Trophoblast cell (in vitro differentiated cells and primary cell): ENCODE measurements around the gene MEGF11.

Source experiments
- DNase-seq, 2 donors: peaks; one replicate each; pipeline ENCODE4 v3.0.0-alpha.2; 2016
- H2AFZ ChIP-seq: 2 replicates; pipeline ENCODE4 v1.6.1; 2013; ENCODE audit warnings: low read length, moderate library complexity, mild to moderate bottlenecking; ENCODE audit not compliant: insufficient read depth, poor library complexity
- H2AK5ac ChIP-seq: 2 replicates; pipeline ENCODE4 v1.6.1; 2013; ENCODE audit warnings: mild to moderate bottlenecking, low read length
- H2BK120ac ChIP-seq: 2 replicates; pipeline ENCODE4 v1.6.1; 2013; ENCODE audit warnings: low read length, mild to moderate bottlenecking, moderate library complexity; ENCODE audit not compliant: insufficient read depth, poor library complexity
- H2BK12ac ChIP-seq: 2 replicates; pipeline ENCODE4 v1.6.1; 2013; ENCODE audit warnings: mild to moderate bottlenecking, low read length, moderate library complexity
- H2BK5ac ChIP-seq: 2 replicates; pipeline ENCODE4 v1.6.1; 2013; ENCODE audit warnings: low read length, low read depth, moderate library complexity, mild to moderate bottlenecking; ENCODE audit not compliant: poor library complexity
- H3K14ac ChIP-seq: 2 replicates; pipeline ENCODE4 v1.6.1; 2013; ENCODE audit warnings: mild to moderate bottlenecking, low read length
- H3K18ac ChIP-seq: 2 replicates; pipeline ENCODE4 v1.6.1; 2013; ENCODE audit warnings: mild to moderate bottlenecking, low read length
- H3K23ac ChIP-seq: 2 replicates; pipeline ENCODE4 v1.6.1; 2013; ENCODE audit warnings: low read length
- H3K27ac ChIP-seq: 2 replicates; pipeline ENCODE4 v1.5.1; 2013; ENCODE audit warnings: low read depth, mild to moderate bottlenecking, inconsistent platforms, low read length, moderate library complexity
- H3K27me3 ChIP-seq: 2 replicates; pipeline ENCODE4 v1.6.1; 2013; ENCODE audit warnings: inconsistent platforms, mild to moderate bottlenecking, low read length, moderate library complexity; ENCODE audit not compliant: insufficient read depth
- H3K36me3 ChIP-seq, 2 experiments: 1 replicate in 1 of 2; 2 replicates in 1 of 2; pipeline ENCODE4 v1.6.1; 2013; ENCODE audit warnings: low read length in 2 of 2, mild to moderate bottlenecking in 2 of 2, moderate library complexity in 1 of 2; ENCODE audit not compliant: insufficient read depth in 2 of 2, control insufficient read depth in 1 of 2
- H3K4ac ChIP-seq: 2 replicates; pipeline ENCODE4 v1.6.1; 2013; ENCODE audit warnings: low read depth, mild to moderate bottlenecking, low read length, moderate library complexity
- H3K4me1 ChIP-seq, 2 experiments: 1 replicate in 1 of 2; 2 replicates in 1 of 2; pipeline ENCODE4 v1.6.1; 2013; ENCODE audit warnings: low read length in 2 of 2, mild to moderate bottlenecking in 2 of 2, moderate library complexity in 1 of 2; ENCODE audit not compliant: insufficient read depth in 2 of 2, control insufficient read depth in 1 of 2
- H3K4me2 ChIP-seq: 2 replicates; pipeline ENCODE4 v1.6.1; 2013; ENCODE audit warnings: inconsistent platforms, mild to moderate bottlenecking, low read length, moderate library complexity
- H3K4me3 ChIP-seq: 2 replicates; pipeline ENCODE4 v1.5.1; 2013; ENCODE audit warnings: mild to moderate bottlenecking, low read depth, low read length, inconsistent platforms
- H3K79me1 ChIP-seq: one replicate; pipeline ENCODE4 v1.6.1; 2013; ENCODE audit warnings: low read length
- H3K79me2 ChIP-seq: 2 replicates; pipeline ENCODE4 v1.6.1; 2013; ENCODE audit warnings: low read length, mild to moderate bottlenecking; ENCODE audit not compliant: control insufficient read depth, insufficient read depth, poor library complexity
- H3K9ac ChIP-seq: 2 replicates; pipeline ENCODE4 v1.6.1; 2013; ENCODE audit warnings: mild to moderate bottlenecking, low read length
- H3K9me3 ChIP-seq: 2 replicates; pipeline ENCODE4 v1.6.1; 2013; ENCODE audit warnings: low read depth, mild to moderate bottlenecking, control low read depth, inconsistent platforms, low read length; ENCODE audit not compliant: insufficient read depth
- H4K12ac ChIP-seq: 2 replicates; pipeline ENCODE4 v1.6.1; 2013; ENCODE audit warnings: low read depth, mild to moderate bottlenecking, low read length, moderate library complexity
- H4K8ac ChIP-seq: 2 replicates; pipeline ENCODE4 v1.6.1; 2013; ENCODE audit warnings: low read depth, mild to moderate bottlenecking, low read length, moderate library complexity
- H4K91ac ChIP-seq: one replicate; pipeline ENCODE4 v1.6.1; 2013; ENCODE audit warnings: low read depth, mild to moderate bottlenecking, low read length, moderate library complexity
- WGBS: extraction: QIAGEN DNeasy Blood & Tissue Kit; methylation state at CpG from one replicate; pipeline ENCODE4 v1.1.7; 2013; ENCODE audit warnings: missing lambda C conversion rate; ENCODE audit not compliant: insufficient read length, insufficient coverage; ENCODE audit errors: extremely low coverage; 5-methylcytosine and 5-hydroxymethylcytosine counted together

The MEGF11 gene

GRCh38 chr15:66099950-66100671 lies 153.4 kb downstream of the MEGF11 start:
- Histone ChIP-seq H3K23ac (no peak overlapping the region), H3K4me3 (no peak overlapping the region), H2BK12ac (no peak overlapping the region), H3K79me2 (no peaks in the 10 kb centered on the region), H3K27ac (no peak overlapping the region), H3K4me1 (peaks cover 0 to 5% of the 10 kb centered on the region in 2 experiments), H4K8ac (no peak overlapping the region), H2AK5ac (no peak overlapping the region), H3K9ac (no peak overlapping the region), H3K9me3 (peaks cover 1% of the 10 kb centered on the region), H3K27me3 (no peaks in the 10 kb centered on the region), H3K18ac (no peak overlapping the region), H3K79me1 (no peaks in the 10 kb centered on the region), H2BK5ac (no peak overlapping the region), H3K4me2 (no peak overlapping the region), H2BK120ac (no peak overlapping the region), H4K12ac (no peak overlapping the region), H3K4ac (no peak overlapping the region), H3K14ac (no peak overlapping the region), H3K36me3 (no peaks in the 10 kb centered on the region), H4K91ac (no peak overlapping the region), H2AFZ (no peak overlapping the region)
- WGBS, result no CpG with 5 or more reads among the region's 15 CpGs
- DNase-seq, result no peak

DNA sequence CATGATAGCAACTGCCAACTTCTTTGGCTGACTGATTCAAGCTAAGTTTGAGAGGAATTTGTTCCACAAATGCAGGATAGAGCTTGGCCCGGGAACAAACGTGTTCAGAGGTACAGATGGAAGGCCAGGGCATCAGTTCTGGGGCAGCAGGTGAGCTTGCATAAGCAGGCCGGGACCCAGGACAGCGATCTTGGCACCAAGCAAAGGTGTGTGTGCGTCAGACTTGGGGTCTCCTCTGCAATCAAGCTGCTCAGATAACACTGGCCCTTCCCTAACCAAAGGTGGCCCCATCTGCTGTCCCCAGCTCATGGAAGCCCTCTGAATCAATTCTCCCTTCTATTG lies 155.6 kb downstream of the MEGF11 start:
- no peaks in the 10 kb centered on the region for H3K79me2 ChIP-seq
- no peaks in the 10 kb centered on the region for H3K27me3 ChIP-seq
- H3K4me2 ChIP-seq, result no peak overlapping the region
- no CpG with 5 or more reads among the region's 5 CpGs for WGBS
- no peak overlapping the region for H3K23ac ChIP-seq
- H2BK120ac ChIP-seq, result no peak overlapping the region
- no peak overlapping the region for H3K14ac ChIP-seq
- H3K4ac ChIP-seq, result no peak overlapping the region
- no peak overlapping the region for H4K91ac ChIP-seq
- H4K8ac ChIP-seq, result no peak overlapping the region
- H2AFZ ChIP-seq, result no peak overlapping the region
- H3K36me3 ChIP-seq, result no peaks in the 10 kb centered on the region
- H2AK5ac ChIP-seq, result no peak overlapping the region
- no peak for DNase-seq
- no peak overlapping the region for H3K27ac ChIP-seq
- no peaks in the 10 kb centered on the region for H3K79me1 ChIP-seq
- no peak overlapping the region for H3K4me3 ChIP-seq
- peaks cover 1% of the 10 kb centered on the region for H3K9me3 ChIP-seq
- no peak overlapping the region for H2BK12ac ChIP-seq
- H3K9ac ChIP-seq, result no peak overlapping the region
- no peak overlapping the region for H3K18ac ChIP-seq
- no peak overlapping the region for H4K12ac ChIP-seq
- H2BK5ac ChIP-seq, result no peak overlapping the region
- peaks cover 0 to 5% of the 10 kb centered on the region in 2 experiments for H3K4me1 ChIP-seq

DNA sequence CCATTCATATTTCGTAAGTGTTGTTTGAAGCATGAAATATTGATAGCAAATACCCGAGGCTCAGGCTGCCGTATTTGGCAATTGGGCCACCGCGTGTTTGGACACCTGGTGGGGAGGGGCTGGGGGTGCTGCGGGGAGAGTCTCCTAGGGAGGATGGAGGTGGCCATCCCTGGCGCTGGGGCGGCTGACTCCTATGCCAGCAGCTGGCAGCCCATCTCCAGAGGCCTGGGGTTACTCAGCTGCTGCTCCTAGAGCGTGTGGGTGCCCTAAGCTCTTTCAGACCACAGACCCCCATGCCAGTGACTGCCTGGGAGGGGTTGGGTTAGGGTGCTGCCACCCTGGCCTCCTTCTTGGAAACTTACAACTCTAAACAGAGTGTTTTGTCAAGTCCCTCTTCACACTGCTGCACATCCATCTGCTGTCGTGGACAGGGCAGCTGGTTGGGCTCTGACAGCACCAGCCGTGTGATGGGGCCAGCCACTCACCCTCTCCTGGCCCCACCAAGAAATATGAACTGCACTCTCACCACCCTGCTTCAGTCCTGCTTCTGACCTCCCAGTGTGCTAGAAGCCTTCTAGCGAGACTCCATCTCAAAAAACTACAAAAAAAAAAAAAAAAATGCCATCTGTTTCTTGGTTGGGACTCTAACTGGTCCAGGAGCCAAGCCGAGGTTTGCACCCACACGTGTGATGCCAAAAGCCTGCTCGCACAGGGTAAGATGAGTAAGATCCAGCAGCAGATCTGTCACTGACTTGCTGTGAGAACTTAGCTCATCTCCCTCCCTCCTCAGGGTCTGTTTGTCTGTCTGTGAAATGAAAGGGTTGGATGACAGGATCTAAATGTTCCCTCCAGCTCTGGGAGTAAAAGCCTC lies 156.2 kb downstream of the MEGF11 start:
- Histone ChIP-seq H3K14ac (no peak overlapping the region), H4K12ac (no peak overlapping the region), H3K79me2 (no peaks in the 10 kb centered on the region), H3K9me3 (peaks cover 1% of the 10 kb centered on the region), H3K18ac (no peak overlapping the region), H3K36me3 (no peaks in the 10 kb centered on the region), H2BK12ac (no peak overlapping the region), H3K4me1 (peaks cover 0 to 5% of the 10 kb centered on the region in 2 experiments), H3K79me1 (no peaks in the 10 kb centered on the region), H3K9ac (no peak overlapping the region), H4K8ac (no peak overlapping the region), H3K4ac (no peak overlapping the region), H3K23ac (no peak overlapping the region), H3K4me2 (no peak overlapping the region), H4K91ac (no peak overlapping the region), H3K27ac (no peak overlapping the region), H3K4me3 (no peak overlapping the region), H2AK5ac (no peak overlapping the region), H3K27me3 (no peaks in the 10 kb centered on the region), H2BK120ac (no peak overlapping the region), H2BK5ac (no peak overlapping the region), H2AFZ (no peak overlapping the region)
- WGBS, result no CpG with 5 or more reads among the region's 15 CpGs
- no peak for DNase-seq

- no peak overlapping the region for H3K23ac ChIP-seq
- H3K79me1 ChIP-seq, result no peaks in the 10 kb centered on the region
- no peak overlapping the region for H4K91ac ChIP-seq
- H3K18ac ChIP-seq, result no peak overlapping the region
- H3K4me3 ChIP-seq, result no peak overlapping the region
- H2BK120ac ChIP-seq, result no peak overlapping the region
- H3K4ac ChIP-seq, result no peak overlapping the region
- H2AFZ ChIP-seq, result no peak overlapping the region
- no peaks in the 10 kb centered on the region for H3K36me3 ChIP-seq
- H3K9ac ChIP-seq, result no peak overlapping the region
- no peak overlapping the region for H4K12ac ChIP-seq
- peaks cover 1% of the 10 kb centered on the region for H3K9me3 ChIP-seq
- no peak overlapping the region for H2BK5ac ChIP-seq
- no peaks in the 10 kb centered on the region for H3K27me3 ChIP-seq
- no peak for DNase-seq
- no peaks in the 10 kb centered on the region for H3K79me2 ChIP-seq
- no peak overlapping the region for H4K8ac ChIP-seq
- no CpG with 5 or more reads among the region's 5 CpGs for WGBS
- no peak overlapping the region for H3K4me2 ChIP-seq
- H3K27ac ChIP-seq, result no peak overlapping the region
- H3K14ac ChIP-seq, result no peak overlapping the region
- no peak overlapping the region for H2BK12ac ChIP-seq
- peaks cover 0 to 5% of the 10 kb centered on the region in 2 experiments for H3K4me1 ChIP-seq
- no peak overlapping the region for H2AK5ac ChIP-seq
Measured at GRCh38 chr15:66096688-66097058, 156.9 kb downstream of the MEGF11 start.
